Spleen (tissue), 7 donors: ENCODE measurements around the gene RPL10.

Source experiments
- POLR2AphosphoS5 ChIP-seq, 3 donors: sonication (generic); formaldehyde crosslinking; IDR thresholded peaks; one replicate each; pipeline ENCODE4 v1.5.1; 2017; ENCODE audit warnings: antibody characterized with exemption in 3 of 3
- TF ChIP-seq, protein P1 (sequence below), 11 experiments: fragments of 200-600 bp in 7 of 11; fragments of 450-650 bp in 4 of 11; sonication (generic) in 4 of 11; IDR thresholded peaks in 8 of 11; conservative IDR thresholded peaks in 3 of 11; 1 replicate in 7 of 11; 2 replicates in 4 of 11; pipeline versions ENCODE4 v1.4.0 to v1.8.0; 2016 to 2021; ENCODE audit warnings: antibody characterized with exemption in 11 of 11, inconsistent platforms in 4 of 11, mild to moderate bottlenecking in 1 of 11
- donor health status: DM: no; HTN: no; CAD: no; lungs with moderate emphysema.
- donor health status: DM: no; HTN: no; CAD: no.
- donor health status: DM: no; HTN: no; CAD: no.

DNA sequence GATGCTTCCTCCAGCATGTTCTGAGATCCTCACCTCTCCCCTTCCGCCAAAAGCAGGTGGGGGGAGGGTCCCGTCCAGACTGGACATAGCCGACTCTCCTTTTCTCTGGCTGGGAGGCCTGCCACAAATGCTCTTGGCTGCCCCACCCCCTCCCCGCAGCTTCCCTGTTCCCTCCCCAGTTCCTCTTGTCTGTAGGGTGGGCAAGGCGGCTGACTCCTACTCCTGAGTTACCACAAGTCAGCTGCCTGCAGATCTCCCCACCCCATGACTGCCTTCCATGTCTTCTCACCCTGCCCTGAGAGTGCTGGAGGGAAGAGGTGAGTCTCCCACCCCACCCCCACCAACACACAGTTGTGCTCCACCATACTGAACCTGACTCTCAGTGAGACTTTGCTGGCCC lies 33.2 kb downstream of the RPL10 start:
- TF ChIP-seq POLR2AphosphoS5 (IDR thresholded peaks at IDR 0.05): no peak
- TF ChIP-seq, protein P1, sequence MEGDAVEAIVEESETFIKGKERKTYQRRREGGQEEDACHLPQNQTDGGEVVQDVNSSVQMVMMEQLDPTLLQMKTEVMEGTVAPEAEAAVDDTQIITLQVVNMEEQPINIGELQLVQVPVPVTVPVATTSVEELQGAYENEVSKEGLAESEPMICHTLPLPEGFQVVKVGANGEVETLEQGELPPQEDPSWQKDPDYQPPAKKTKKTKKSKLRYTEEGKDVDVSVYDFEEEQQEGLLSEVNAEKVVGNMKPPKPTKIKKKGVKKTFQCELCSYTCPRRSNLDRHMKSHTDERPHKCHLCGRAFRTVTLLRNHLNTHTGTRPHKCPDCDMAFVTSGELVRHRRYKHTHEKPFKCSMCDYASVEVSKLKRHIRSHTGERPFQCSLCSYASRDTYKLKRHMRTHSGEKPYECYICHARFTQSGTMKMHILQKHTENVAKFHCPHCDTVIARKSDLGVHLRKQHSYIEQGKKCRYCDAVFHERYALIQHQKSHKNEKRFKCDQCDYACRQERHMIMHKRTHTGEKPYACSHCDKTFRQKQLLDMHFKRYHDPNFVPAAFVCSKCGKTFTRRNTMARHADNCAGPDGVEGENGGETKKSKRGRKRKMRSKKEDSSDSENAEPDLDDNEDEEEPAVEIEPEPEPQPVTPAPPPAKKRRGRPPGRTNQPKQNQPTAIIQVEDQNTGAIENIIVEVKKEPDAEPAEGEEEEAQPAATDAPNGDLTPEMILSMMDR (IDR thresholded peaks at IDR 0.05 in 8 of 11, conservative IDR thresholded peaks at IDR 0.05 in 3 of 11): no peak
